IPS DF 4.7 (cell line): ENCODE results near the gene GRK3.

Experiments used
- DNase-seq: peaks from one replicate; pipeline ENCODE4 v3.0.0-alpha.2; 2013; ENCODE audit warnings: low spot score; ENCODE audit errors: extremely low read depth

The GRK3 gene

GRCh38 chr22:25659413-25659812 is 94.9 kb downstream of the GRK3 start:
- no peak for DNase-seq

- no peak for DNase-seq
These were observed 95.9 kb downstream of the GRK3 start for GRCh38 chr22:25660336-25660735.

GRCh38 chr22:25661073-25661472 is 96.6 kb downstream of the GRK3 start:
- no peak for DNase-seq

- no peak for DNase-seq
These were observed 99.2 kb downstream of the GRK3 start for GRCh38 chr22:25663654-25664053.

- no peak for DNase-seq
These were observed 101.8 kb downstream of the GRK3 start for GRCh38 chr22:25666308-25666707.

- DNase-seq = no peak
These were observed 104.0 kb downstream of the GRK3 start for GRCh38 chr22:25668437-25668836.

GRCh38 chr22:25669253-25670069 is 105.0 kb downstream of the GRK3 start:
- no peak for DNase-seq

- DNase-seq = no peak
These were observed 105.6 kb downstream of the GRK3 start for GRCh38 chr22:25670070-25670461.

- DNase-seq = no peak
These were observed 108.0 kb downstream of the GRK3 start for GRCh38 chr22:25672289-25673084.

GRCh38 chr22:25673713-25674112 is 109.2 kb downstream of the GRK3 start:
- DNase-seq = no peak

GRCh38 chr22:25677631-25678030 is 113.2 kb downstream of the GRK3 start:
- no peak for DNase-seq

GRCh38 chr22:25680051-25680450 is 115.6 kb downstream of the GRK3 start:
- no peak for DNase-seq

GRCh38 chr22:25680956-25681355 is 116.5 kb downstream of the GRK3 start:
- no peak for DNase-seq

GRCh38 chr22:25682109-25682508 is 117.6 kb downstream of the GRK3 start:
- no peak for DNase-seq

GRCh38 chr22:25688627-25689026 is 124.2 kb downstream of the GRK3 start:
- no peak for DNase-seq

GRCh38 chr22:25689631-25690030 is 125.2 kb downstream of the GRK3 start:
- no peak for DNase-seq

- DNase-seq = no peak
These were observed 126.3 kb downstream of the GRK3 start for GRCh38 chr22:25690798-25691197.

- DNase-seq = no peak
These were observed 128.2 kb downstream of the GRK3 start for GRCh38 chr22:25692397-25693267.

- DNase-seq = no peak
These were observed 128.7 kb downstream of the GRK3 start for GRCh38 chr22:25693268-25693565.

GRCh38 chr22:25694196-25694907 is 129.9 kb downstream of the GRK3 start:
- DNase-seq = no peak

- no peak for DNase-seq
These were observed 130.7 kb downstream of the GRK3 start for GRCh38 chr22:25695146-25695545.
